A549 (cell line): Measurements from ENCODE around the gene ELSPBP1.

Experiments
- BHLHE40 ChIP-seq: IDR thresholded peaks from 2 replicates; pipeline ENCODE4 v1.6.1; 2012; ENCODE audit warnings: low read depth, low read length, inconsistent platforms
- CEBPB ChIP-seq, 2 experiments: fragments of >200 bp in 1 of 2; sonication (Bioruptor Twin) in 1 of 2; formaldehyde crosslinking in 1 of 2; IDR thresholded peaks; 2 replicates each; pipeline ENCODE4 v1.6.1; 2012 to 2016
- CHD2 ChIP-seq: fragments of 150-350 bp; IDR thresholded peaks from 2 replicates; pipeline ENCODE4 v1.6.1; 2014; ENCODE audit warnings: low read length; ENCODE audit not compliant: partially characterized antibody
- POLR2A ChIP-seq: IDR thresholded peaks from 2 replicates; pipeline ENCODE4 v1.6.1; 2012; ENCODE audit warnings: mild to moderate bottlenecking, low read length
- RAD21 ChIP-seq, 2 experiments: fragments of >200 bp in 1 of 2; sonication (Bioruptor Twin) in 1 of 2; formaldehyde crosslinking in 1 of 2; IDR thresholded peaks in 1 of 2; conservative IDR thresholded peaks in 1 of 2; 2 replicates in 1 of 2; 3 replicates in 1 of 2; pipeline ENCODE4 v1.6.1; 2012 to 2018; ENCODE audit warnings: inconsistent platforms in 1 of 2
- RFX5 ChIP-seq: fragments of 450-650 bp; IDR thresholded peaks from 2 replicates; pipeline ENCODE4 v1.7.1; 2014; ENCODE audit warnings: antibody characterized with exemption, mild to moderate bottlenecking, moderate library complexity
- SMC3 ChIP-seq: fragments of >200 bp; sonication (Bioruptor Twin); formaldehyde crosslinking; IDR thresholded peaks from 3 replicates; pipeline ENCODE4 v1.6.1; 2018; ENCODE audit warnings: inconsistent platforms
- TF ChIP-seq, protein P1 (sequence below): fragments of >200 bp; sonication (Bioruptor Twin); formaldehyde crosslinking; IDR thresholded peaks from 3 replicates; pipeline ENCODE4 v1.5.1; 2016
- TF ChIP-seq, protein P2 (sequence below): IDR thresholded peaks from 2 replicates; pipeline ENCODE4 v1.6.1; 2012
- TF ChIP-seq, protein P3 (sequence below): fragments of 200-600 bp; sonication (generic); IDR thresholded peaks from 2 replicates; pipeline ENCODE4 v1.6.1; 2016; ENCODE audit warnings: antibody characterized with exemption, mild to moderate bottlenecking, moderate library complexity

DNA sequence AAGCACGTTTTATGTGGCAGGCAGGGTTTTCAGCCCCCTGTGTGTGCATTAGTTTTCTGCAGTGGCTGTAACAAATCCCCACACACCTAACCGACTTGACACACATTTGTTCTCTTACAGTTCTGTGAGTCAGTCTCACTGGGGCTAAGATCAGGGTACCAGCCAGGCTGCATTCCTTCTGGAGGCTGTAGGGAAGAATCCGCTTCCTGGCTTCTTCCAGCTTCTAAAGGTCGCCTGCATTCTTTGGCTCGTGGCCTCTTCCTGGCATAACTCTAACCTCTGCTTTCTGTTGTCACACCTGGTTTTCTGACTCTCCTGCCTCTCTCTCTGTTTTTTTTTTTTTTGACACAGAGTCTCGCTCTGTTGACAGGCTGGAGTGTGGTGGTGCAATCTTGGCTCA is 6.4 kb downstream of the ELSPBP1 start:
- TF ChIP-seq, protein P1, sequence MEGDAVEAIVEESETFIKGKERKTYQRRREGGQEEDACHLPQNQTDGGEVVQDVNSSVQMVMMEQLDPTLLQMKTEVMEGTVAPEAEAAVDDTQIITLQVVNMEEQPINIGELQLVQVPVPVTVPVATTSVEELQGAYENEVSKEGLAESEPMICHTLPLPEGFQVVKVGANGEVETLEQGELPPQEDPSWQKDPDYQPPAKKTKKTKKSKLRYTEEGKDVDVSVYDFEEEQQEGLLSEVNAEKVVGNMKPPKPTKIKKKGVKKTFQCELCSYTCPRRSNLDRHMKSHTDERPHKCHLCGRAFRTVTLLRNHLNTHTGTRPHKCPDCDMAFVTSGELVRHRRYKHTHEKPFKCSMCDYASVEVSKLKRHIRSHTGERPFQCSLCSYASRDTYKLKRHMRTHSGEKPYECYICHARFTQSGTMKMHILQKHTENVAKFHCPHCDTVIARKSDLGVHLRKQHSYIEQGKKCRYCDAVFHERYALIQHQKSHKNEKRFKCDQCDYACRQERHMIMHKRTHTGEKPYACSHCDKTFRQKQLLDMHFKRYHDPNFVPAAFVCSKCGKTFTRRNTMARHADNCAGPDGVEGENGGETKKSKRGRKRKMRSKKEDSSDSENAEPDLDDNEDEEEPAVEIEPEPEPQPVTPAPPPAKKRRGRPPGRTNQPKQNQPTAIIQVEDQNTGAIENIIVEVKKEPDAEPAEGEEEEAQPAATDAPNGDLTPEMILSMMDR = no peak
- no peak for TF ChIP-seq RFX5
- no peak for TF ChIP-seq SMC3
- no peak for TF ChIP-seq CHD2
- TF ChIP-seq RAD21 (conservative IDR thresholded peaks at IDR 0.05 in 1 of 2, IDR thresholded peaks at IDR 0.05 in 1 of 2) = no peak
- TF ChIP-seq POLR2A = no peak
- TF ChIP-seq, protein P2, sequence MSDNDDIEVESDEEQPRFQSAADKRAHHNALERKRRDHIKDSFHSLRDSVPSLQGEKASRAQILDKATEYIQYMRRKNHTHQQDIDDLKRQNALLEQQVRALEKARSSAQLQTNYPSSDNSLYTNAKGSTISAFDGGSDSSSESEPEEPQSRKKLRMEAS = no peak
- TF ChIP-seq BHLHE40 = no peak
- TF ChIP-seq, protein P3, sequence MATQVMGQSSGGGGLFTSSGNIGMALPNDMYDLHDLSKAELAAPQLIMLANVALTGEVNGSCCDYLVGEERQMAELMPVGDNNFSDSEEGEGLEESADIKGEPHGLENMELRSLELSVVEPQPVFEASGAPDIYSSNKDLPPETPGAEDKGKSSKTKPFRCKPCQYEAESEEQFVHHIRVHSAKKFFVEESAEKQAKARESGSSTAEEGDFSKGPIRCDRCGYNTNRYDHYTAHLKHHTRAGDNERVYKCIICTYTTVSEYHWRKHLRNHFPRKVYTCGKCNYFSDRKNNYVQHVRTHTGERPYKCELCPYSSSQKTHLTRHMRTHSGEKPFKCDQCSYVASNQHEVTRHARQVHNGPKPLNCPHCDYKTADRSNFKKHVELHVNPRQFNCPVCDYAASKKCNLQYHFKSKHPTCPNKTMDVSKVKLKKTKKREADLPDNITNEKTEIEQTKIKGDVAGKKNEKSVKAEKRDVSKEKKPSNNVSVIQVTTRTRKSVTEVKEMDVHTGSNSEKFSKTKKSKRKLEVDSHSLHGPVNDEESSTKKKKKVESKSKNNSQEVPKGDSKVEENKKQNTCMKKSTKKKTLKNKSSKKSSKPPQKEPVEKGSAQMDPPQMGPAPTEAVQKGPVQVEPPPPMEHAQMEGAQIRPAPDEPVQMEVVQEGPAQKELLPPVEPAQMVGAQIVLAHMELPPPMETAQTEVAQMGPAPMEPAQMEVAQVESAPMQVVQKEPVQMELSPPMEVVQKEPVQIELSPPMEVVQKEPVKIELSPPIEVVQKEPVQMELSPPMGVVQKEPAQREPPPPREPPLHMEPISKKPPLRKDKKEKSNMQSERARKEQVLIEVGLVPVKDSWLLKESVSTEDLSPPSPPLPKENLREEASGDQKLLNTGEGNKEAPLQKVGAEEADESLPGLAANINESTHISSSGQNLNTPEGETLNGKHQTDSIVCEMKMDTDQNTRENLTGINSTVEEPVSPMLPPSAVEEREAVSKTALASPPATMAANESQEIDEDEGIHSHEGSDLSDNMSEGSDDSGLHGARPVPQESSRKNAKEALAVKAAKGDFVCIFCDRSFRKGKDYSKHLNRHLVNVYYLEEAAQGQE = no peak
- TF ChIP-seq CEBPB (IDR thresholded peaks at IDR 0.05) = no peak
